ENCODE results near the gene SMIM35.

Gene SMIM35

DNA sequence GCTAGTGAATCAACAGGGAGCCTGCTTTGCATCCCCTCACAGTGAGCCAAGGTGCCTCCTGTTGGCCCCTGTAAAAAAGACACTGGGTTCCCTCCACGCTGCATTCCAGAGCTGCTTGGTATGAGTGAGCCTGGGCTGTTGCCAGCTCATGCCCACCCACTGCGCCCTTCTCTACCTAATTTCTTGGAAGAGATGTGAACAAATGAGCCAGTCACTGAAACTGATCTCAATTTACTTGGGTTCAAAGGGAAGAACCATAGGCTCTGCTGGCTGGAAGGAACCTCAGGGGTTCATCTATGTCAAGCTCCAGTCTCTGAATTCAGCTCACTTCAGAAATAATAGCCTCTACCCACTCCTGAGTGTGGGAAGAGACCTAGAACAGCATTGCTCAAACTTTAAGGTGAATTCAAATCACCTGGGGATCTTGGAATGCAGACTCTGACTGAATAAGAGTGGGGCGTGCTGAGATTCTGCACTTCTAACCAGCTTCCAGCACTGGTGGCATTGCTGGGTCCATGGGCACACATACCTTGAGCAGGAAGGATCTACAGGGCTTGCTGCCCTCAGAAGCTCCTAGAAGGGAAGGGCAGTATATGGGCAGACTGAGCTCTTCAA, 15.2 kb downstream of the SMIM35 start:
- no peak overlapping the region for H3K4me3 ChIP-seq (ENCODE audit: low read depth, low read length)
- ChIA-PET CTCF (interaction anchor here (0.6 to 1.6 kb wide), 4 partner anchors 11 to 328 kb away, joined by 3 to 7 read pairs (median 3); no protein-coding TSS in a partner anchor), POLR2A (no interaction called here)
- no peaks in the 10 kb centered on the region for H3K9me3 ChIP-seq (ENCODE audit: control insufficient read depth, insufficient read depth, low read depth, low read length)
- TF ChIP-seq, protein P1, sequence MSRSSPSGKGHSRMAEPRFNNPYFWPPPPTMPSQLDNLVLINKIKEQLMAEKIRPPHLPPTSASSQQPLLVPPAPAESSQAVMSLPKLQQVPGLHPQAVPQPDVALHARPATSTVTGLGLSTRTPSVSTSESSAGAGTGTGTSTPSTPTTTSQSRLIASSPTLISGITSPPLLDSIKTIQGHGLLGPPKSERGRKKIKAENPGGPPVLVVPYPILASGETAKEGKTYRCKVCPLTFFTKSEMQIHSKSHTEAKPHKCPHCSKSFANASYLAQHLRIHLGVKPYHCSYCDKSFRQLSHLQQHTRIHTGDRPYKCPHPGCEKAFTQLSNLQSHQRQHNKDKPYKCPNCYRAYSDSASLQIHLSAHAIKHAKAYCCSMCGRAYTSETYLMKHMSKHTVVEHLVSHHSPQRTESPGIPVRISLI (tag by site-specific recombination; IDR thresholded peaks at IDR 0.05), result no peak
- TF ChIP-seq, protein P2, sequence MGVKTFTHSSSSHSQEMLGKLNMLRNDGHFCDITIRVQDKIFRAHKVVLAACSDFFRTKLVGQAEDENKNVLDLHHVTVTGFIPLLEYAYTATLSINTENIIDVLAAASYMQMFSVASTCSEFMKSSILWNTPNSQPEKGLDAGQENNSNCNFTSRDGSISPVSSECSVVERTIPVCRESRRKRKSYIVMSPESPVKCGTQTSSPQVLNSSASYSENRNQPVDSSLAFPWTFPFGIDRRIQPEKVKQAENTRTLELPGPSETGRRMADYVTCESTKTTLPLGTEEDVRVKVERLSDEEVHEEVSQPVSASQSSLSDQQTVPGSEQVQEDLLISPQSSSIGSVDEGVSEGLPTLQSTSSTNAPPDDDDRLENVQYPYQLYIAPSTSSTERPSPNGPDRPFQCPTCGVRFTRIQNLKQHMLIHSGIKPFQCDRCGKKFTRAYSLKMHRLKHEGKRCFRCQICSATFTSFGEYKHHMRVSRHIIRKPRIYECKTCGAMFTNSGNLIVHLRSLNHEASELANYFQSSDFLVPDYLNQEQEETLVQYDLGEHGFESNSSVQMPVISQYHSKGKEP (tag by site-specific recombination; IDR thresholded peaks at IDR 0.05), result no peak
- TF ChIP-seq KLF10 (tag by site-specific recombination; IDR thresholded peaks at IDR 0.05) (no peak), ZNF292 (tag by site-specific recombination; IDR thresholded peaks at IDR 0.05; ENCODE audit: borderline replicate concordance, low read depth) (no peak), ZNF791 (tag by site-specific recombination; IDR thresholded peaks at IDR 0.05) (no peak), ZNF324 (tag by site-specific recombination; IDR thresholded peaks at IDR 0.05) (no peak), SP2 (tag by site-specific recombination; IDR thresholded peaks at IDR 0.05) (no peak), ZNF658 (tag by site-specific recombination; IDR thresholded peaks at IDR 0.05) (no peak), ZNF785 (tag by site-specific recombination; IDR thresholded peaks at IDR 0.05) (no peak), ZBTB48 (tag by site-specific recombination; IDR thresholded peaks at IDR 0.05) (no peak), ZNF140 (tag by site-specific recombination; IDR thresholded peaks at IDR 0.05) (no peak), ZNF423 (tag by site-specific recombination; IDR thresholded peaks at IDR 0.05) (no peak), ZNF416 (tag by site-specific recombination; IDR thresholded peaks at IDR 0.05) (no peak)
- TF ChIP-seq, protein P3, sequence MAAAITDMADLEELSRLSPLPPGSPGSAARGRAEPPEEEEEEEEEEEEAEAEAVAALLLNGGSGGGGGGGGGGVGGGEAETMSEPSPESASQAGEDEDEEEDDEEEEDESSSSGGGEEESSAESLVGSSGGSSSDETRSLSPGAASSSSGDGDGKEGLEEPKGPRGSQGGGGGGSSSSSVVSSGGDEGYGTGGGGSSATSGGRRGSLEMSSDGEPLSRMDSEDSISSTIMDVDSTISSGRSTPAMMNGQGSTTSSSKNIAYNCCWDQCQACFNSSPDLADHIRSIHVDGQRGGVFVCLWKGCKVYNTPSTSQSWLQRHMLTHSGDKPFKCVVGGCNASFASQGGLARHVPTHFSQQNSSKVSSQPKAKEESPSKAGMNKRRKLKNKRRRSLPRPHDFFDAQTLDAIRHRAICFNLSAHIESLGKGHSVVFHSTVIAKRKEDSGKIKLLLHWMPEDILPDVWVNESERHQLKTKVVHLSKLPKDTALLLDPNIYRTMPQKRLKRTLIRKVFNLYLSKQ (tag by site-specific recombination; IDR thresholded peaks at IDR 0.05; ENCODE audit: borderline replicate concordance), result no peak
- no peaks in the 10 kb centered on the region for H3K36me3 ChIP-seq (ENCODE audit: control insufficient read depth in 2 of 2, insufficient read depth in 1 of 2, low read length in 2 of 2)
- no peak overlapping the region for H3K27ac ChIP-seq (ENCODE audit: extremely low read depth, low read depth, low read length)
- no peaks in the 10 kb centered on the region for H3K4me1 ChIP-seq (ENCODE audit: control insufficient read depth, insufficient read depth, low read length)

DNA sequence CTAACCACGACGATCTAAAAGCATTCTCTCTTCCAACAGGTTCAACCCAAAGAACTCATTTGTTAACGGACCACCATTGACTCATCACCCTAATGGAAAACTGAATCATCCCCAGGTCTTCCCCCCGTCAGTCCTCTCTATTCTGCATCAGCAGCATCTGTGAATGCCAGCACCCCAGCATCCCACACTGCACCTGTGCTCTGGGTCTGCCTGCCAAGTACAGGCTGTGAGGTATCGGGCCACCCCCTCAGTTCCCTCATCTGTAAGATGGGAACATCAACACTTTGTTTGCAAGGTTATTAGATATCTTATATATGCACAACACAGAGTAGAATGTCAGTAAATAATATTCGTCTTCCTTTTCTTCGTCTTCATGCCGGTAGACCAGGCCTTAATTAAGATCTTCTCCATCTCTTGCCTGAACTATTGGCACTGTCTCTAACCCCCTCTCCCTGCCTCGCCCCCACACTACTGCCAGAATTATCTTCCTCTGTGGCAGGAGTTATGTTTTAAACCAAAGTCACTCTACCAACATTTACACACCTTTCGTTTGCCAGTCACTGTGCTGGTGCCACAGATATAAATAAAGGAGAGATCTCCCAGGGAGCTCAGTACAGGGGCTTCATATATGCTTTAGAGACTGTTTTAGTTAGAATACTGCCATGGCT, 17.7 kb downstream of the SMIM35 start:
- ChIA-PET POLR2A (no interaction called here), CTCF (no interaction called here)

More for the DNA sequence above, 17.7 kb downstream of the SMIM35 start:
- Histone ChIP-seq H3K27ac (ENCODE audit: extremely low read depth, low read depth, low read length) (no peak overlapping the region), H3K36me3 (ENCODE audit: control insufficient read depth in 2 of 2, insufficient read depth in 1 of 2, low read length in 2 of 2) (no peaks in the 10 kb centered on the region), H3K4me1 (ENCODE audit: control insufficient read depth, insufficient read depth, low read length) (no peaks in the 10 kb centered on the region), H3K4me3 (ENCODE audit: low read depth, low read length) (no peak overlapping the region), H3K9me3 (ENCODE audit: control insufficient read depth, insufficient read depth, low read depth, low read length) (no peaks in the 10 kb centered on the region)
- TF ChIP-seq WT1 (tag by site-specific recombination; IDR thresholded peaks at IDR 0.05) (no peak), ZNF239 (tag by site-specific recombination; IDR thresholded peaks at IDR 0.05) (no peak), ZBTB7A (tag by site-specific recombination; IDR thresholded peaks at IDR 0.05; ENCODE audit: low read depth) (no peak), ZNF549 (tag by site-specific recombination; IDR thresholded peaks at IDR 0.05) (no peak), ZNF777 (tag by site-specific recombination; IDR thresholded peaks at IDR 0.05; ENCODE audit: borderline replicate concordance) (no peak), SP7 (tag by site-specific recombination; IDR thresholded peaks at IDR 0.05) (no peak), ZNF416 (tag by site-specific recombination; IDR thresholded peaks at IDR 0.05) (no peak)
- TF ChIP-seq, protein P4, sequence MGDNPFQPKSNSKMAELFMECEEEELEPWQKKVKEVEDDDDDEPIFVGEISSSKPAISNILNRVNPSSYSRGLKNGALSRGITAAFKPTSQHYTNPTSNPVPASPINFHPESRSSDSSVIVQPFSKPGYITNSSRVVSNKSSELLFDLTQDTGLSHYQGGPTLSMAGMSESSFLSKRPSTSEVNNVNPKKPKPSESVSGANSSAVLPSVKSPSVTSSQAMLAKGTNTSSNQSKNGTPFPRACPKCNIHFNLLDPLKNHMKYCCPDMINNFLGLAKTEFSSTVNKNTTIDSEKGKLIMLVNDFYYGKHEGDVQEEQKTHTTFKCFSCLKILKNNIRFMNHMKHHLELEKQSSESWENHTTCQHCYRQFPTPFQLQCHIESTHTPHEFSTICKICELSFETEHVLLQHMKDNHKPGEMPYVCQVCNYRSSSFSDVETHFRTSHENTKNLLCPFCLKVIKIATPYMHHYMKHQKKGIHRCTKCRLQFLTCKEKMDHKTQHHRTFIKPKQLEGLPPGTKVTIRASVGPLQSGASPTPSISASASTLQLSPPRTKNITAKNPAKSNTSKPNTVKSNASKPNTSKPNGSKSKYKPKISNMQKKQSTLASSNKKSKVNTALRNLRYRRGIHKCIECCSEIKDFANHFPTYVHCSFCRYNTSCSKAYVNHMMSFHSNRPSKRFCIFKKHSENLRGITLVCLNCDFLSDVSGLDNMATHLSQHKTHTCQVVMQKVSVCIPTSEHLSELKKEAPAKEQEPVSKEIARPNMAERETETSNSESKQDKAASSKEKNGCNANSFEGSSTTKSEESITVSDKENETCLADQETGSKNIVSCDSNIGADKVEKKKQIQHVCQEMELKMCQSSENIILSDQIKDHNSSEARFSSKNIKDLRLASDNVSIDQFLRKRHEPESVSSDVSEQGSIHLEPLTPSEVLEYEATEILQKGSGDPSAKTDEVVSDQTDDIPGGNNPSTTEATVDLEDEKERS (tag by site-specific recombination; IDR thresholded peaks at IDR 0.05), result no peak
- TF ChIP-seq, protein P5, sequence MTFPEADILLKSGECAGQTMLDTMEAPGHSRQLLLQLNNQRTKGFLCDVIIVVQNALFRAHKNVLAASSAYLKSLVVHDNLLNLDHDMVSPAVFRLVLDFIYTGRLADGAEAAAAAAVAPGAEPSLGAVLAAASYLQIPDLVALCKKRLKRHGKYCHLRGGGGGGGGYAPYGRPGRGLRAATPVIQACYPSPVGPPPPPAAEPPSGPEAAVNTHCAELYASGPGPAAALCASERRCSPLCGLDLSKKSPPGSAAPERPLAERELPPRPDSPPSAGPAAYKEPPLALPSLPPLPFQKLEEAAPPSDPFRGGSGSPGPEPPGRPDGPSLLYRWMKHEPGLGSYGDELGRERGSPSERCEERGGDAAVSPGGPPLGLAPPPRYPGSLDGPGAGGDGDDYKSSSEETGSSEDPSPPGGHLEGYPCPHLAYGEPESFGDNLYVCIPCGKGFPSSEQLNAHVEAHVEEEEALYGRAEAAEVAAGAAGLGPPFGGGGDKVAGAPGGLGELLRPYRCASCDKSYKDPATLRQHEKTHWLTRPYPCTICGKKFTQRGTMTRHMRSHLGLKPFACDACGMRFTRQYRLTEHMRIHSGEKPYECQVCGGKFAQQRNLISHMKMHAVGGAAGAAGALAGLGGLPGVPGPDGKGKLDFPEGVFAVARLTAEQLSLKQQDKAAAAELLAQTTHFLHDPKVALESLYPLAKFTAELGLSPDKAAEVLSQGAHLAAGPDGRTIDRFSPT (tag by site-specific recombination; IDR thresholded peaks at IDR 0.05), result no peak
